HG02943 (cell line): ENCODE results near the gene PCLO.
"Not testable (repeated sequence)": the region's sequence is repeated elsewhere in the genome, so short reads cannot be mapped to it uniquely, and the experiment has no call there.

Experiments used
- ATAC-seq: cut with Tn5 transposase; IDR thresholded peaks from one replicate; pipeline ENCODE4 v1.9.1; 2021; ENCODE audit warnings: mild to moderate bottlenecking, low read depth, moderate library complexity; ENCODE audit not compliant: unreplicated experiment

The PCLO gene

DNA sequence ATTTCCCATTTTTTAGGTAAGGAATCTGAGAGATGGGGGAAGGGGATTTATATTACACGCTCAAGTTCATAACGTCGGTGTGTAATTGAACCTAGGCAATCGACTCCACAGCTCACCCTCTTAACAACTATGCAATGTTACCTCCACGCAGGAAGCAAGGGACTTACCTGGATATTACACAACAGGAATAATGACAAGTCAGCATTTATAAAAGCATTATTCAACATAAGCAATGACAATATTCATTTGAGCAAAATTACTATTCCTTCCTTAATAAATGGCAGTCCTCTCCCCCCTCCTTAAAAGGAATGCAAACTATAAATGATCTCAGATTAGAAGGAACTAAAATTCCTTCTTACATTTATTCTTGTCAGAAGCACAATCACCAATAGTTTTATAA, 104.0 kb downstream of the PCLO start:
- no peak for ATAC-seq

DNA sequence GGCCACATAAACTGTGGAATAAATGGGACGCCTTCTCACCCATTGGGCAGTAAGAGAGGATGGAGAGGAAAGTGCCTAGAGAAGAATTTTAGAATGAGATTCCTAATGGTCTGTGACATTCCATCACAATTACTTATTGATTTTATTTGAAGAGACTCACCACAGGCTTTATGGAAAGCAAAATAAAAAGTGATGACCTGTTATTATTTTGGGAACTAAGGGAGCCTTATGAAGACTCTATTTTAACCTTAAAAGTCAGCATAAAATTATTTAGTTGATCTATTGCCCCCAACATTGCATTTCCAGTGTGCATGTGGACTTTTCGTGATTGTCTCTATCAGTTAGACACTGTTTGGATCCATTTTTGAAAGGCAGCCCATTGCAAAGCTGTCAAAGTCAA, 107.5 kb downstream of the PCLO start:
- no peak for ATAC-seq

DNA sequence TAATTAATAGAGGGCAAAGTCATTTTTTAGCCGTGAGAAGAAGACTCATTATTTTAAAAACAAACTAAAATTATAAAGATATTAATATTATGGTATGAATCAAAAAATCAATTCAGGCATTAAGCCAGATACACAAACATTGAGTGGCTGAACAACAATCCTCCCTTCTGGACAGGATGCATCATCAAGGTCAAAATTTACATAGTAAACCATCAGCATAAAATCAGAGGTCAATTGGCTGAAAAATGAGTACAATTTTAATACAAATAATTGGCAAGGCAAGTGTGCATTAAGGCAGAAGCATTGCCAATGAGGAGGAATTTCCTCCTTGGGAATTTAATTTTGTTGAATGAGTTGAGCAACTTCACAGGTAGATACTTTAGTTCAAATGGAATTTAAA, 108.2 kb downstream of the PCLO start:
- ATAC-seq, result no peak

DNA sequence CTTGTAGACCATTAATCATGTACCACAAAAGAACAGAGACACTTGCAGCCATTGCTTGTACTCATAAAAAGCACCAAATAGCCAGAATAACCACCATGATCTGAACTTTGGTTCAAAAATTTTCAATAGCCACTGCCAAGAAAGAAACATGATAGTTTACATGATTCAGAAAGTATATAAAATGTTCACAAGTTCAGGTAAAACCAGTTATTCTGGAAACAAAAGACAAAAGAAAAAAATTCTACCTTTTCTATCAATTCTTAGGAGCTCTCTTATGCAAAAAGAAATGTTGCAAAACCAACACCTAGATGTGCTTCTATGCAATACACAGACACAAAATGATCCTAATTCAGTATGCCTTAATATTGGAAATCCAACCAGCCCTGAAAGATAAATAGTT, 108.7 kb downstream of the PCLO start:
- no peak for ATAC-seq

DNA sequence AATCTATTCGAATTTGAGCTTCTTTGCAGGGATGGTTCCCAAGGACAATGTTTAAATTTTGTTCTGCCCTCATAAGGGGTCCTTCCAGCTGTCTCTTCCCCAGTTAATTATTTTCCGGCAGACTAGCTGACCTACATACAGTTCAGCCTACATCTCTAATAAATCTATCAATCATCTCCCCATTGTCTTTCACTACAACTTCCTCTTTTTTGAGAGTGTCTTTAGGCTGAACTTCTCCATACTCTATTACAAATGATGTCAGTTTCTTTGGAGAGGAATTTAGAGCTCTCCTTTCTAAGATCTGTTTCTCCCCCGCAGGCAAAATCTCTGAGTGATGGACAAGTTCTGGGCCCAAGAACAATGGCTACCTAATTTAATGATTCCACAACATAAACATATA, 122.2 kb downstream of the PCLO start:
- no peak for ATAC-seq

DNA sequence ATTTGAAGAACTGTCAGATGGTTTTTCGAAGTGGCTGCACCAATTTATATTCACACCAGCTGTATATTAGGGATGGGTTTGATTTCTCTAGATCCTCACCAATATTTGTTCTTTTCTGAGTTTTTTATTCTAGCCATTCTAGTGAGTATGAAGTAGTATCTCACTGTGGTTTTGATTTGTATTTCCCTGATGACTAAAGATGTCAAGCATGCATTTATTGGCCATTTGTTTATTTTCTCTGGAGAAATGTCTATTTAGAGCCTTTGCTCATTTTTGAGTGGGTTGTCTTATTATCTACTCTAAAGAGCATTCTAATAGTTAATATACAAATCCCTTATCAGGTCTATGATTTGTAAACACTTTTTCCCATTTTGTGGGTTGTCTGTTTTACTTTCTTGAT, 123.9 kb downstream of the PCLO start:
- no peak for ATAC-seq

DNA sequence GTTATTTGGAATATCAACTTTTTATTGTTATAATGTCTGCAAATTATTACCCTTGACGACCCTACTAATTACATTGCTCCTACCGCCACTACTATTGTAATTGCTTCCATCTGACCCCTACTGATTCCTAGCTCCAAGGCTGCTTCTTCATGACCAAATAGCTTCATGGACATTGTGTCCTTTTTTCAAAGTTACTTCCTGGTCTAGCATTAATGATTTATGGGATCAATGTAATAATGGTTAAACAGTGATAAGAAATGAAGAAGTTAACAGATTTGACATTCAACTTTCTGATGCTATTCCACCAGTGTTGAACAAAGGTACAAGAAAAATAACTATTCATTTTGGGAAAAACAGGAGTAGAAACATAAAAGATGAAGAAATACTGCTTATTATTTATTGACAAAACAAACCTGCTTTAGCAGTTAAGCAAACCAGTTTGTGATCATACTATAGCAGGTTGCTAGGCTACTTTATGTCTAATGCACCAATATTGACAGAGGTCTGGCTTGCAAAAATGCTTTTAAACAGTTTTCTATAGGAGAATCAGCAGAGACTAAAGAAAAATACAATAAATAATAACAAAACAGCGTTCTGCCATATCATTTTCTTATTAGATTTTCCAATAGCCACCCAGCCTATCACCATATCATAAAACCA, 125.8 kb downstream of the PCLO start:
- no peak for ATAC-seq

DNA sequence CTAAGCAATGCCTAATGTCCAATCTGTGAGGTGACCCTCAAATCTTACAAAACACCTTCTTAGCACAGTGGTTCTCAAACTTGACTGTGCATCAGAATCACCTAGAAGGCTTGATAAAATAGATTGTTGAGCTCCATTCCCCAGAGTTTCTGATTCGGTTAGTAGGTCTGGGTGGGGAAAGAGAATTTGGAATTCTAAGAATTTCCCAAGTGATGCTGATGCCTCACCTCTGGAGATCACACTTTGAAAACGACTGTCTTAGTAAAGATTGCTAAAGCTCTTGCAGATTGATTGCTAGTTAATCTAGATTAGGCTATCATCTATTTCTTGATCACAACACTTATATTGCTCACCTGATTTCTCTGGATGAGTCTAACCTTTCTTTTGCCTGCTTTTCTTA, 126.6 kb downstream of the PCLO start:
- no peak for ATAC-seq

DNA sequence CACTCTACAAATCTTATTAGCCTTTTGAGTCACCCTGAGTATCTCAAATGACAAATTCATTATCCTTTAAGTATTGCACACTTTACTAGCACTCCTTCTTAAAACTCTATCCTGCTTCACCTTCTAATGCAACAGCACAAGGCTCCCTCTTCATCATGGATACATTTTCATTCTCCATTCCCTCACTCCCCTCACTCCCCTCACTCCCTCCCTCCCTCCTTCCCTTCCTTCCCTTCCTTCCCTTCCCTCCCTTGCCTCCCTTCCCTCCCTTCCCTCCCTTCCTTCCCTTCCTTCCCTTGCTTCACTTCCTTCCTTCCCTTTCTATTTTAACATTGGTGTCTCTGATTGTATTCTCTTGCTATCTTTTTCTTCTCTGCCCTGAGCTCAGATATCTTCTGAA, 130.5 kb downstream of the PCLO start:
- ATAC-seq, result no peak

DNA sequence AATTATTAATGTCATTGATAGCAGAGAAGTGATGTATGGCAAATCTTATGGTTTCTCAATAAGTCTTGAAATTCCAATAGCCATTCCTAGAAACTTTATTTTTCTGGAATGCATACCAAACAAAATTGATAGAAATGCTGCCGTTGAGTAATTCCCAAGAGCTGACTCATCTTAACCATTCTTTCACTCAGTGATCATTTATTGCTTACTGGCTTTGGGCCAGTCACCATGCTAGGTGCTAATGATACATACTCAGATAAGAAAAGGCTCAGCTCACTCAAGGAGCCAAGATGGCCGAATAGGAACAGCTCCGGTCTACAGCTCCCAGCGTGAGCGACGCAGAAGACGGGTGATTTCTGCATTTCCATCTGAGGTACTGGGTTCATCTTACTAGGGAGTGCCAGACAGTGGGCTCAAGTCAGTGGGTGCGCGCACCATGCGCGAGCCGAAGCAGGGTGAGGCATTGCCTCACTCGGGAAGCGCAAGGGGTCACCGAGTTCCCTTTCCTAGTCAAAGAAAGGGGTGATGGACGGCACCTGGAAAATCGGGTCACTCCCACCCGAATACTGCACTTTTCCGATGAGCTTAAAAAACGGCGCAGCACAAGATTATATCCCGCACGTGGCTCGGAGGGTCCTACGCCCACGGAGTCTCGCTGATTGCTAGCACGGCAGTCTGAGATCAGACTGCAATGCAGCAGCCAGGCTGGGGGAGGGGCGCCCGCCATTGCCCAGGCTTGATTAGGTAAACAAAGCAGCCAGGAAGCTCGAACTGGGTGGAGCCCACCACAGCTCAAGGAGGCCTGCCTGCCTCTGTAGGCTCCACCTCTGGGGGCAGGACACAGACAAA, 138.6 kb downstream of the PCLO start:
- not testable (repeated sequence) for ATAC-seq

DNA sequence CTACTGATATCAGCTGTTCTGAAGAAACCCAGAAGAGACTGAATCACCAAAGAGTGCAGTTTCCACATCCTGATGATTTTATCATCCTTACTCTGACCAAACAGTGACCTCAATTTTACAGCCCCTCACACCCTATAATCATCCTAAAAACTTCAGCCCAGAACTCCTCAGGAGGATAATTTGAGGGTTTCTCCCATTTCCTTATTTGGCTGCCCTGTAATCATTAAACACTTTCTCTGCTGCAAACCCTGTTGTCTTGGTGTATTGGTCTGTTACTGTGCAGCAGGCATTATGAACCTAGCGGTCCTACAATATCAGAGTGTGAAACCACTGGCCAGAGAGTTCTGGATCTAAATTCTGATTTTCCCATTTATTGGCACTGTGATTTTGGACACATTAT, 141.7 kb downstream of the PCLO start:
- ATAC-seq, result no peak

DNA sequence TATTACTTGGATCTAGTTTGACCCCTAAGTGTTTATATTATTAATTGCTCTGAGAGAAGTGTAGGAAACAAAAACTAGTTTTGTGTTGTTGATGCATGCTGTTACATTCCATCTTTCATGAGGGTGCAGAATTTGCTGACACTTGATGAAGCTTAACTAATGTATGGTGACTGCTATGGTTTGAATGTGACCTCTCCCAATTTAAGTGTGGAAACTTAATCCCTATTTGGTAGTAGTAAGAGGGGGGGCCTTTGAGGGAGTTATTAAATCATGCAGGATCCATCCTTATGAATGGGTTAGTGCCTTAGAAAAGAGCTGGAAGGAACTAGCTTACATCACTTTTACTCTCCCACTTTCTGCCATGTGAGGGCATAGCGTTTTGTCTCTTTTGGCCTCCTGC, 142.5 kb downstream of the PCLO start:
- ATAC-seq, result no peak

DNA sequence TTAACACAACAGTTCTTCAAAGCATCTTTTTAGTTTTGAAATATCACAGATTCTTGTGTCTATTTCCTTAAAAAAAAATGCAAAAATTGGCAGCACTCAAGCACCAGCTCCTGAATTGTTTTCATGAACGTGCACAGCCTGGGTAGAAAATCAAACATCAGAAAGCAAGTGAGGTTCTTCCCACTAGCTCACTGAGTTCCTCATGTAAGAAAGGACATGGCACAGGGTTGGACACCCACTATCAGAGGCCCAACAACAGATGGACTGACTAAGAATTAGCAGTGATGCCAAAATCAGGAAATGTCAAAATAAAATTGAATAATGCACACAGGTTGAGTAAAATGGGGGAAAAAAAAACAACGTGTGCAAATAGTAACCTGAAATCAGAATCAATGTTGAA, 146.8 kb downstream of the PCLO start:
- ATAC-seq, result no peak

DNA sequence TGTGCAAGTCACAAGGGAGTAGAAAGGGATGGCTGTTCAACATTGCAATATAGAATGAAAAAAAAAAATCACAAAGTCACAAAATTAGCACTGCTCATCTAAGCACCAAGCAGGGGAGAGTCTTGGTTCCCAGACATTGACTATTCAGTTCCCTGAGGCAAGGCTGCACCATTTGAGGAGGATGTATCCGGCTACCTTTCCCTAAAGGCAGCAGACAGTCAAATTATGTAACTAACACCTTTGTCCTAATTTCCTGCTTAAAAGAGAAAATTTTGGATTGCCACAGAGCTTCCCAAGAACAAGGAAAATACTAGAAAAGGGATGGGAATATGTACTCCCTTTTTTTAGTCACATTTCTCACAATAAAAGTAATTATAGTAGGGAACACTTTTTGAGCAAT, 148.1 kb downstream of the PCLO start:
- ATAC-seq, result no peak

DNA sequence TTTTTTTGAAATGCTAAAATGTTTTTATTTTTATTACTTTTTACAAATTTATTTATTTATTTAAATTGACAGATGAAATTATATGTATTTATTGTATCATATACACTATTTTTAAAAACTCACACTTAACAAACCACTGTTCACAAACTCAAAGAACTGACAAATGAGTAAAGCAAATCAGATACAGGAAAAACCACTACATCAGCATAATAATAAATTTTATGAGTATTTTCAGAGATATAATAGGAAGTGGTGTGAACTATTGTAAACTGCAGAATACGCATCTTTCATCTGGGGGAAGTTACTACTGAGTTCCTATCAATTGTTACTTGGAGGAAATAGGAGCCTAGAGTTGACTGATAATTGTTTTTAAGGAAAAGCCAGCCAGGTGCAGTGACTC, 150.7 kb downstream of the PCLO start:
- no peak for ATAC-seq

DNA sequence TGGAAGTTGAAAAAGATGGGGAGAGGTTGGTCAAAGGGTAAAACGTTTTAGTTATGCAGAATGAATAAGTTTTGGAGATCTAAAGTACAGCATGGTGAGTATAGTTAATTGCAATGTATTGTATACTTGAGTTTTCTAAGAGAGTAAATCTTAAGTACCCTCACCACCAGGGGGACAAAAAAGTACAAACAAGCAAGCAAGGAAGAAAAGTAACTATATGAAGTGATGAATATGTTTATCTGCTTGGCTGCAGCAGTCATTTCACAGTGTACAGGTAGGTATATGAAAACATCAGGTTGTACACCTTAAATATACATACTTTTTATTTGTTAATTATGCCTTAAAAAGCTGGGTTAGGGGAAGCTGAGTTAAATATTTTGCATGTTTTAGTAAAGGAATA, 157.3 kb downstream of the PCLO start:
- no peak for ATAC-seq

DNA sequence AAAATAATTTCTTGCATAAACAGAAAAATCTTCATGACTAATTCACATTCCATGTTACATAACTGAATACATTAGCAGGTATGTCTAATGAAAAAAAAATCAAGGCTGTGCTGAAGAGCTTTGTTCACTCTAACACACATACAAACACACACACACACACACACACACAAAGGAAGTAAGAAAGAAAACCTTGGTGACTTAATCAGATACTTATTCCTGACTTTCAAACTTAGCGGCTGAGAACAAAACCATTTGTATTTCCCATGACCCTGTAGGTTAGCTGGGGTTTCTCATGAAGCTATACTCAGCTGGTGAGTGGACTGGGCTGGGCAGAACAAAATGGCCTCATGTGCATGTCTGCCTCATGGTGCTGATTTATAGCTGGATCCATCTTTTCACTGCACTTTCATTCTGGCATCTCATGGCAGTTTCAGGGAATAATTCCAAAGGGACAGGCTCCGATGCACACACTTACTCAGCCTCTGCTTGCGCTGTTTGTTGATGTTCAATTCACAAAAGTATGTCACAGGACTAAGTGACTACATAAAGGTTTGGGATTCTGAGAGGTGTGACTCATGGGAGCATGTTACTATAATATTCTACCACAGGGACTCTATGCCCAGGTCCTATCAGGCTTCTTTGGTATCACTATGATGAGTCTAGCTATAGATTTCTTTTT, 161.2 kb downstream of the PCLO start:
- ATAC-seq, result no peak

DNA sequence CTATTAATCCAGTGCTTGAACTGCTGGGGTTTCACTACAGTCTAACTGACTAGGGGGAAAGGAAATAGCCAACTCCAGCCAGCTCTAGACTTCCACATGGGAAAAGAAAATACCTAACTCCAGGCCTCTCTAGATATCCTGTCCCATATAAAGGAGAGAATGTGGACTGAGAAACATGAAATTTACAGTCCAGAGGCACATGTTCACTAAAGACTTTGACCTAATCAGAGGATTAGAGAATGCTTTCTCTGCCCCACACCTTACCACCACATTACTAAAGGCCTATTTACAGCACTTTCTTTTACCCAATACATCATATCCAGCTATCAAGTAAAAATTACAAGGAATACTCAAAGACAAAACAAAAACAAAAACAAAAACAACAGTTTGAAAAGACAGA, 164.2 kb downstream of the PCLO start:
- no peak for ATAC-seq

DNA sequence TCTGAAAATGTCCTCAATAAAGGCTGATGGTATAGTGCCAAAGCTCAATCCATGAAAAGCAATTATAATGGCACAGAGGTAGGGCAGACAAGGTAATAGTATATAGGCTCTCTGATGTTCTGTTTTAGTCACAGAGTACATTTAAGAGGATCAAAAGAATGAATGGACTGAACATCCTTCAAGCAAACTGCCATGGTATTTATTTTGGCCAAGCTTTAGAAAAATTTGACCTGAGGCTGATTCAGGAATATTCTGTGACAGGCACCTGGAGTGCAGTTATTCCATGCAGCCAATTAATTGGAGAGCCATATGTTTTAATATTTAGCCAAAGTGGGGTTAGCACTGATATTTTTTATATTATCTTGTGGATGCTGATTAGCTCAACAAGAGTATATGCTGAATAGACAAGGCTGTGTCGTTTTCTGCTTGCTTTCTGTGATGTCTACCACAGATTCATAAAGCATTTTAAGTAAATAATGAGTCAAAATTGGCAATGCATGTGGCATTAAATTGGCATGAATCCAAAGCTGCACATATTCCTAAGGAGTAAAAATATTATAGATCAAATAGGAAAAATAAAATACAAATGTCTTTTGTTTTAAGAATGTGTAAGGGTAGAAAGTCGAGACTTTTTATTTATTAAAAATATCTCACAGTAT, 177.4 kb downstream of the PCLO start:
- ATAC-seq, result no peak

DNA sequence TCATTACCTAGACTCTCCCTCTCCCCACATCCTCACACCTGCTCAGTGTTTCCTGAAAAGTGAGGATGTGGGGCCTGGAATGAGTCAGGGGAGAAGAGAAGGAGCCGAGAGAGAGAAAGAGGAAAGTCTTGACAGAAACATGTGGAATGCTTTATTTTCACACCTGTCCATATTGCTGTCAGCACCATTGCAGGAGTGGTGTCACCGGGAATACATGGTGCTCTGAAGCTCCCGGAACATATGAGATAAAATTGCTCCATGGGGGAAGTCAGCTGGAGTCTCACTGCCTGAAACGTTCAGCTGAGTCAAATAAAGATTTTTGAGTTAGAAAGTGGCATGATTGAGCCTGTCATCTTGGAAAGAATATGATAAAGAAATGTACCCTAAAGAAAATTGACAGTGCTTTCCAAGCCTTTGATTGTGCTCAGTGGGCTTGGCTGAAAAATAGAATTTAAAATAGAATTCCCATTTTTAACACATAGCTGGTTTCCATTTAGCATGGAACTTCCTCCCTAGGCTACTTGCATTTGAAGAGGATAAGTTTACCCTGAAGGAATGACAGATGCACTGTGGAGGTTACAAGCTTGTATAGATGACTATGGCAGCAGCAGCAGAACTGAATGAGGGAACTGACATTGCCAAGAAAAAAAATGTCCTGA, 182.4 kb downstream of the PCLO start:
- ATAC-seq, result no peak
